ENCODE results near the gene GINS1. TPM values are rescaled to one million over a fixed set of nuclear protein-coding genes. Genes with fewer than 3 reads are reported as not detected.
"Not testable (repeated sequence)": the region's sequence is repeated elsewhere in the genome, so short reads cannot be mapped to it uniquely, and the experiment has no call there.

Gene GINS1
- total RNA-seq, 1 donor from 2014 or later, result 53.9 TPM

GRCh38 chr20:25399037-25399430 lies 8.4 kb upstream of the GINS1 start:
- Mint-ChIP-seq H3K9me3 (peaks cover 14% of the 10 kb centered on the region), H3K27me3 (ENCODE audit: low read depth) (no peaks in the 10 kb centered on the region), H3K4me3 (peak overlapping the region; percentile 28), H3K27ac (ENCODE audit: unreplicated experiment) (no peak overlapping the region), H3K36me3 (ENCODE audit: low read depth) (peaks cover 13% of the 10 kb centered on the region), H3K4me1 (peaks cover 42% of the 10 kb centered on the region)
- TF ChIP-seq, protein P1, sequence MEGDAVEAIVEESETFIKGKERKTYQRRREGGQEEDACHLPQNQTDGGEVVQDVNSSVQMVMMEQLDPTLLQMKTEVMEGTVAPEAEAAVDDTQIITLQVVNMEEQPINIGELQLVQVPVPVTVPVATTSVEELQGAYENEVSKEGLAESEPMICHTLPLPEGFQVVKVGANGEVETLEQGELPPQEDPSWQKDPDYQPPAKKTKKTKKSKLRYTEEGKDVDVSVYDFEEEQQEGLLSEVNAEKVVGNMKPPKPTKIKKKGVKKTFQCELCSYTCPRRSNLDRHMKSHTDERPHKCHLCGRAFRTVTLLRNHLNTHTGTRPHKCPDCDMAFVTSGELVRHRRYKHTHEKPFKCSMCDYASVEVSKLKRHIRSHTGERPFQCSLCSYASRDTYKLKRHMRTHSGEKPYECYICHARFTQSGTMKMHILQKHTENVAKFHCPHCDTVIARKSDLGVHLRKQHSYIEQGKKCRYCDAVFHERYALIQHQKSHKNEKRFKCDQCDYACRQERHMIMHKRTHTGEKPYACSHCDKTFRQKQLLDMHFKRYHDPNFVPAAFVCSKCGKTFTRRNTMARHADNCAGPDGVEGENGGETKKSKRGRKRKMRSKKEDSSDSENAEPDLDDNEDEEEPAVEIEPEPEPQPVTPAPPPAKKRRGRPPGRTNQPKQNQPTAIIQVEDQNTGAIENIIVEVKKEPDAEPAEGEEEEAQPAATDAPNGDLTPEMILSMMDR (conservative IDR thresholded peaks at IDR 0.05), result peak; percentile 73
- DNase-seq (ENCODE audit: low read depth, low spot score), result peak; percentile 29

DNA sequence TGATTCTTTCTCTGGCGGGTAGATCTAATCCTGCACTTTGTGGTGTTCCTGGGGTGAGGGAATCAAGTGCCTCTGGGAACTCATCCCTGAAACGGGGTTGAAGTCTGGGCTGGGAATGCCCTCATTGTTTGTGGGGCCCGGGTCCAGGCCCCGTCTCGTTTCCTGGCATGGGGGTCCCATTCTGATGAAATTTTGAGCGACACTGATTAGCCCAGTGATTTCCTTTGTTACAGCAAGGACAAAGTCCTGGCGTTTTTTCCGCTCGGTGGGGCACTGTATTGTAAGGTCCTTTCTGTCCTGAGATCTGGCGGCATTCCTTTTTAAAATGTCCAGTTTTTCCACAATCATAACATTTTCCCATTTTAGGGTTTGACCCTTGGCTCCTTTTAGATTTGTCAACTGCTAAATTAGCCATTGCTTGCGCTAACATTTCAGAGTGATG lies 7.2 kb upstream of the GINS1 start:
- Mint-ChIP-seq H3K36me3 (ENCODE audit: low read depth) (peaks cover 20% of the 10 kb centered on the region), H3K9me3 (peaks cover 14% of the 10 kb centered on the region), H3K27ac (ENCODE audit: unreplicated experiment) (peak overlapping the region; percentile 74), H3K4me1 (peaks cover 36% of the 10 kb centered on the region)
- not testable (repeated sequence) for H3K27me3 Mint-ChIP-seq (ENCODE audit: low read depth); H3K4me3 Mint-ChIP-seq; DNase-seq (ENCODE audit: low read depth, low spot score)

DNA sequence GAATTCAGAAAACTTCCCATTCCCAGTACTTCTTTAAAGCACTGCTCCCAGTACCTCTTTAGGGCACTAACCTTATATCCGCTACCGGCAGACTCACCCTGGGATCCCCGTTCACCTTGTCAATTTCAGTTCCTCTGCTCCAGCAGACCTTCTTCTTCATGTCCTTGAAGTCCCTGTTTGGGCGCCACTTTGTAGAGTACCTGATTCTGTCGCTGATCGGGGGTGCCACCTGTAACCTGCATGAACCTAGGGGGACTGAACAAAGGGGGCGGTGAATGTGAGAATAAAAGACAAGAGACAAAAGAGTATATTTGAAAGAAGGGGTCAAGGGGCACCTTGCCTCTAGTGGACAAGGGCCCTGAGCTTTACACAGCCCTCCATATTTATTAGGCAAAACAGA lies 4.9 kb upstream of the GINS1 start:
- TF ChIP-seq, protein P1 (conservative IDR thresholded peaks at IDR 0.05), result no peak
- no peak for DNase-seq (ENCODE audit: low read depth, low spot score)
- H3K4me3 Mint-ChIP-seq, result no peak overlapping the region
- no peak overlapping the region for H3K27ac Mint-ChIP-seq (ENCODE audit: unreplicated experiment)
- H3K9me3 Mint-ChIP-seq, result peaks cover 14% of the 10 kb centered on the region
- no peaks in the 10 kb centered on the region for H3K27me3 Mint-ChIP-seq (ENCODE audit: low read depth)
- H3K36me3 Mint-ChIP-seq (ENCODE audit: low read depth), result peaks cover 20% of the 10 kb centered on the region
- peaks cover 35% of the 10 kb centered on the region for H3K4me1 Mint-ChIP-seq

DNA sequence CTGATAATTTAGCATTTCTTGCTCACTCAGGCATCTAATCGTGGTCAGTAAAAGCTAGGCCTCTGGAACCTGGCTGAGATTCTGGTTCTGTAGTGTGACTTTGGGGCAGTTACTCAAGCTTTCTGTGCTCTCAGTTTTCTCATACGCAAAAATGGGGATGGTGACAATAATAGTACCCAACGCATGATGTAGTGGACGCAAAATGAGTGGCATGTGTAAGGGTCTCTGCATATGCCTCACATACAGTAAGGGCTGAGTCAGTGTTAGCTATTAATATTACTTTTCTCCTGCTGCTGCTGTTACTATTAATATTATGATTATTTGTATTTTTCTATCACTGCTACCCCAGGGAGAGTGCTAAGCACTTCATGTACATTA lies 686 bp downstream of the GINS1 start:
- H3K27ac Mint-ChIP-seq (ENCODE audit: unreplicated experiment), result peak overlapping the region; percentile 96
- peaks cover 11% of the 10 kb centered on the region for H3K36me3 Mint-ChIP-seq (ENCODE audit: low read depth)
- no peak for DNase-seq (ENCODE audit: low read depth, low spot score)
- peak overlapping the region; percentile 93 for H3K4me3 Mint-ChIP-seq
- peaks cover 25% of the 10 kb centered on the region for H3K4me1 Mint-ChIP-seq
- TF ChIP-seq, protein P1 (conservative IDR thresholded peaks at IDR 0.05), result no peak
- H3K9me3 Mint-ChIP-seq, result peaks cover 4% of the 10 kb centered on the region
- H3K27me3 Mint-ChIP-seq (ENCODE audit: low read depth), result no peaks in the 10 kb centered on the region

- Mint-ChIP-seq H3K36me3 (ENCODE audit: low read depth) (peaks cover 9% of the 10 kb centered on the region), H3K27me3 (ENCODE audit: low read depth) (no peaks in the 10 kb centered on the region), H3K9me3 (no peaks in the 10 kb centered on the region), H3K4me3 (peak overlapping the region; percentile 62), H3K4me1 (peaks cover 25% of the 10 kb centered on the region), H3K27ac (ENCODE audit: unreplicated experiment) (peak overlapping the region; percentile 2)
- TF ChIP-seq, protein P1 (conservative IDR thresholded peaks at IDR 0.05), result no peak
- no peak for DNase-seq (ENCODE audit: low read depth, low spot score)
Measured at GRCh38 chr20:25408890-25409289, 1.4 kb downstream of the GINS1 start.

DNA sequence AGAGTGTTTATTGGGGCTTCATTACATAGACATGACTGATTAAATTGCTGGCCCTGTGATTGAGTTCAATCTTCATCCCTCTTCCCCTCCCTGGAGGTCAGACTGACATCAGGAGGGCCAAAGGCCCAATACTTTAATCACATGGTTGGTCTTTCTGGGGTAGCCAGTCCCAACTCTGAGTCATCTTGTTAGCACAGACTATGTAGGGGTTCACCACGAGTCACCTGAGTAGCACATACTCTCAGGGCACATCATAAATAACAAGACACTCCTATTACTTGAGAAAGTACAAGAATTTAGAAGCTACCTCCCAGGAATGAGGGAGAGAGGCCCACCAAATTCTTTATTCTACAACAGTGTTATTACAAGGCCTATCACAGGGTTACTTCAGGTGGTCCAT lies 11.3 kb downstream of the GINS1 start:
- Mint-ChIP-seq H3K9me3 (no peaks in the 10 kb centered on the region), H3K36me3 (ENCODE audit: low read depth) (peaks cover 12% of the 10 kb centered on the region)
- TF ChIP-seq, protein P1 (conservative IDR thresholded peaks at IDR 0.05), result no peak

More for the DNA sequence above, 11.3 kb downstream of the GINS1 start:
- Mint-ChIP-seq H3K4me1 (no peaks in the 10 kb centered on the region), H3K27me3 (ENCODE audit: low read depth) (no peaks in the 10 kb centered on the region), H3K4me3 (no peak overlapping the region), H3K27ac (ENCODE audit: unreplicated experiment) (no peak overlapping the region)
- no peak for DNase-seq (ENCODE audit: low read depth, low spot score)
